Inflammatory macrophage treated with lipopolysaccharide for 1 hour (primary cell): ENCODE results near the gene REEP2.

ENCODE experiments used
- DNase-seq, 2 donors: peaks; one replicate each; pipeline ENCODE4 v3.0.0-alpha.2; 2020 to 2022

The REEP2 gene

GRCh38 chr5:138448481-138449398 is 9.9 kb downstream of the REEP2 start:
- no peak for DNase-seq

DNA sequence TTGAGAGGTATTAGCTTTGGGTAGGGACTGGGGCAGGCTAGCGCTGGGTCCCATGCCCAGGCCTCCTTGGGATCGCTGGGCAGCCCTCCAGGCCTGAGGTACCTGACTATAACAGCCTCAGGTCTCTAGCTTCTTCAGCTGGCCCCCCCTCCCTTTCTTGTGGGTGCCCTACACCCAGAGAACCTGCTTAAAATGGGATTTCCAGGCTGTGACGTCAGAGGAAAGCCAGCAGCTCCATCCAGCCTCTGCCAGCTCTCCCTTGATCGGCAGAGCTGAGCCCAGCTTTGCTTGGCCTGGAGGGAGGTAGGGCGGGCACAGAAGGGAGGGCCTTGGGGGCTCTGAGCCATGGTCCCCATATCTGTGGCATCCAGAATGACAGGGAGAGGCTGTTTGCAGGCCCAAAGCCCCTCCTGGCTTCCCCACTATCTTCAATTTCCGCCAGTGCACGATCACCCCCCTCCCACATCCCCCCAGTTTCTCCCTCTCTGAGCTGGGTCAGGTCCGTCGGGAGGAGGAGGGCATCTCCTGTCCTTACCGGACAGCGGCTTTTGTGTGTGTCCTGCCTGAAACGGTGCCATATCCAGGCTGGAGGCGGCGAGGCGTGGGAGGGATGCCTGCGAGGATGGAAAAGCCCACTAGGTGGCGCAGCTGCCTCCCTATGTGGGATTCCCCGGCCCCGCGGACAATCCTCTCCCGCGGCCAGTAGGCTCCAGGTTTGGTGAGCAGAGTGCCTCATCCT is 10.8 kb downstream of the REEP2 start:
- DNase-seq = peak; percentile 74 to 97

DNA sequence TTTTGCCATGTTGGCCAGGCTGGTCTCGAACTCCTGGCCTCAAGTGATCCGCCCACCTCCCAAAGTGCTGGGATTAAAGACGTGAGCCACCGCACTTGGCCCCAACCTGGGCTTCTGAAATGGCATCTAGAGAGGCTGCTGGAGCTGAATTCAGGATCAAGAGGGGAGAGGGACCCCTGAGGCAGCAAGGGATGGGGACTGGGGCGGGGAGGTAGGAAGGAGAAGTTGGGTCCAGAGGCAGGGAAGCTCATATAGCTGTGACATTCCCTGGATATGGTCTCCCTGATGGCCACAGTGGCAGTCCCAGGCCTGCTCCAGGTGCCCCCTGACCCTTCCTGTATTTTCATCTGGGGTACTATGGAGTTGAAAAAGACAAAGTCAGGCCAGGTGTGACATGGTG is 12.1 kb downstream of the REEP2 start:
- DNase-seq = no peak

GRCh38 chr5:138452720-138453119 is 13.9 kb downstream of the REEP2 start:
- DNase-seq = no peak

DNA sequence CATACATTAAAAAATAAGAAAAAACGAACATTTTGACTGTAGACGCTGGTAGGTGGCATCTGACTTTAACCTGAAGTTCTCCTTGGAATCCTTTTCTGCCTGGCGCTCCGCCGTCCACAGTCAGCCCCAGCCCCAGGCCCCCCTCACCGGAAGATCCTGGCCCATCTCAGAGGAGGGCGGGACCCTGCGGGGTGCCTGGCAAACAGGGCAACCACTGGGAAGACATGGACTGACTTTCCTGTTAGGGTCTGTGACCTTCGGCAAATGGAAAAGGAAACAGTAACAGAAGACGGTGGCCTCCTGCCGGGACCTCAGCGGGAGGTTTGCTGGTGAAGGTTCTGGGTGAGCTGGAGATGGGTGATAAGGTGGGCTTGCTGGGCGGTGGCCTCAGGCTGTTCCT is 14.7 kb downstream of the REEP2 start:
- no peak for DNase-seq

DNA sequence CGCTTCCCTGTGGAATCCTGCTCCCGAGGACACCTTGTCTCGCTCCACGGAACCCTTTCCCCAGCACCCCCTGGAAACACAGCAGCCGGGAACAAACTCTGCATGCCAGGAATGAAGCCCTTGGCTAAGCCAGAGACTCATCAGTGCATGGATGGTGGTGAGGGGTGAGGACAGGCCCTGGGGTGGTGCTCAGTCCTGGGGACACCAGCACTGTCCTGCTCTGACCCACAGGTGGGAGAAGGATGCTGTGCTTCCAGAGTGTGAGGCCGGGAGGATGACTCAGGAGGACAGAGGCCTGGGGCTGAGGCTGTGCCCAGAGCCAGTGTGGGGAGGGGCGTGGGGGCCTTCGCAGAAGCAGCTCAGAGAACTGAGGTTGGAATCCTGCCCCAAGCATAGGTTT is 15.3 kb downstream of the REEP2 start:
- no peak for DNase-seq

DNA sequence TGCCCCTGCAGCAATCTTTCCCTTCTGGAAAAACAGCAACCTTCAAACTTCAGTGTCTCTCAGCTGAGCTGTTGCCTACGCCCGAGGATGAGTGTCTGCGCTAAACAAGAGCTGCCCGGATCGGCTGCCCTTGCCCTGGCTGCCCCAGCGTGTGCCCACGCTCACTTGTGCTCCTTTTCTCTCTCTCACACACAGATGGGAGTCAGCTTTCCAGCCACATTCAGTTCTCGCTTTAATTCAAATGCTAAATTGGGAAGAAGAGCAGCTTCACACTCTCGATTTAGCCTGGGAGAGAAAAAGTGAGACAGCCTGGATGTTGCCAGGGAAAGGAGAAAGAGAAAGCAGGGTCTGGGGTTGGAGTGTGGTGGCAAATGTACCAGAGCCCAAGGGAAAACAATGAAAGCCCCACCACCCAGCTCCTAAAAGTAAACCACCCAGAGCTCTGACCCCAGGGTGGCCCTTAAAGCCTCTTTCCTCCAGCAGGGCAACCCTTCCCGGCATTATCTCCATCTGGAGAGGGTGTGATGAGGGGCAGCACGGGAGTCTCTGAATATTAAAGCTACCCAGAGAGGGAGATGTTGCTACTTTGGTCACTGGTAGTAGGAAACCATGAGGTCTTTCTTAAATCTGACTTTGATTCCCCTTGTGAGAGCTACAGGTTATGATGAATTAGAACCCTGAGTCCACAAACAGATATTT is 16.5 kb downstream of the REEP2 start:
- no peak for DNase-seq

- DNase-seq = no peak
These were observed 18.8 kb downstream of the REEP2 start for GRCh38 chr5:138457531-138458275.

DNA sequence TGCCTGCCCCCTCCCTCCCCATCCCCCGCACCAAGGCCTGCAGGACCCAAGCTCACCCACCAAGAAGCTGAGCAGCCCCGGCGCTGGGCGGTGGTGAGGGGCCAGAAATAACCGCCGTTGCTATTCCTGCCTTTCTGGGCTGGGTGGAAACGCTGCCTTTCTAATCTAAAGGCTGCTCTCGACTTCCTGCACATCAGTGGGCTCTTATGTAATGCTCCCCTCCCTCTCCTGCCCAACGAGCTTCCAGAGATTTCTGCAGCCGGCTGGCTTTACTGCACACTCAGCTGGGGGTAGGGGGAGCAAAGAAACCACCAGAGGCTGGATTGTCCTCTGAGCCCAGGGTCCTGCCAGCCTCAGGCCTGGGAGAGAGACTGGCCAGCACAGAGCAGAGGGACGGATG is 19.5 kb downstream of the REEP2 start:
- DNase-seq = no peak

DNA sequence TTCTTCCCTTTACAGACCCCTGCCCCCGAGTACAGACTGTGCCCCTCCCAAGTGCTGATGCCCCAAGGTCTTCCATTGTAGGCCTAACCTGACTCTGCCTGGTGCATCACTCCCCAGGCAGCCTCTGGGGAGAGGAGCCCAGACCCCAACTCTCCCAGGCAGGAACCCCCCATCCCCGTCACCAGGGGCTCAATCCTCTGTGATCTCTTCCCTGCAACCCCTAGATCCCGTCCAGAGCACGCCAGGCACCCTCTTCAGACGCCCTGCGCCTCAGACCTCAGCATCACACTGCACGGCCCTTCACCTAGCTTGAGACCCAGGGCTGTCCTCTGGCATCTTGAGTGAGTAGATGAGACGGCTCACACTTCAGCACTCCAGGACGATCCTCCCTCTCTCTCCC is 20.0 kb downstream of the REEP2 start:
- no peak for DNase-seq

GRCh38 chr5:138459311-138459933 is 20.6 kb downstream of the REEP2 start:
- no peak for DNase-seq

DNA sequence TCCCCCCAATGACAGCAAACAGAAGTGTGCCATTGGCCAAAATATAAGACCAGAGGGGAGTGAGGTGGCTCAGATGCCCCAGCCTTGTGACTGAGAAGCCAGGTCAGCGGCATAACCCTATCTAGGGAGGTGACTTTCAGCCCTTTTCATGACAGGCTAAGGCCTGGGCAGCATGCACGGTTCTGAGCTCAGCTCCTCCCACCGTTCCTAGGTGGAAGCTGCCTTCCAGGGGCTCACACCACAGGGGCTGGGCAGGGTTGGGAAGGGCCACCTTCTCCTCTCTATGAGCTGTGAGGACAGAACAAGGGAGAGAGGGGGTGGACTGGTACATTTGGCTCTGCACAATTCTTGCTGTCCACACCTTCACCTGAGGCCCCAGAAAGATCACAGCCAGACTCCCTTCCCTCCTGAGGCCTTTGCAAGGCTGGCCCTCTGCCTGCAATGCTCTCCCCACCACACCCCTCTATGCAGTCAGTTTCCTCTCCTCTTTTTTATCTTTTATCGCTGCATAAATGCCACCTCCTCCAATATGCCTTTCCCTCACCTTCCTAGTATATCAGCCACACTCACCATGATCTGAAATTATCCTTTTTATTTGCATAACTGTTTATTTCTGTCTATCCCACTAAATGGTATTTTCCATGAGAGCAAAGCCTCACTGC is 21.3 kb downstream of the REEP2 start:
- no peak for DNase-seq

- DNase-seq = peak; percentile 62 to 89
These were observed 22.7 kb downstream of the REEP2 start for GRCh38 chr5:138461343-138462125.

- DNase-seq = no peak
These were observed 24.7 kb downstream of the REEP2 start for GRCh38 chr5:138463419-138464007.

DNA sequence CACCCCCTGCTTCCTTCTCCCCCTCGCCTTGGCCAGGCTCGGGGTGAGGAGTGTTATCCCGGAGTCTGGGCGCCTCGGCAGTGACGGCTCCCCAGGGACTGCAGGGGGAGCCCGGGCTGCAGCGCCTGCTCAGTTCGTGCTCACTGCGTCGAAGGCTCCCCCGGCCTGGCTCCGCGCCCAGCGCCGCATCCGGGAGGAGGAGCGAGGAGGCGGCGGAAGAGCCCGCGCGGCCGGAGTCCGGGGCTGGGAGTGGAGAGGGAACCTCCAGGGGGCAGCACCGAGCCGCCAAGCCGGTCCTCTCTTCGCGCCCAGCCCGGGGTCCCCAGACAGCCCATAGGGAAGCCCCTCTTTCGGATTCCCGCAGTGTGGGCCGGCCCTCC is 25.1 kb downstream of the REEP2 start:
- DNase-seq = peak; percentile 90 to 97

- peak; percentile 98 to 99 for DNase-seq
These were observed 25.8 kb downstream of the REEP2 start for GRCh38 chr5:138464388-138465260.

DNA sequence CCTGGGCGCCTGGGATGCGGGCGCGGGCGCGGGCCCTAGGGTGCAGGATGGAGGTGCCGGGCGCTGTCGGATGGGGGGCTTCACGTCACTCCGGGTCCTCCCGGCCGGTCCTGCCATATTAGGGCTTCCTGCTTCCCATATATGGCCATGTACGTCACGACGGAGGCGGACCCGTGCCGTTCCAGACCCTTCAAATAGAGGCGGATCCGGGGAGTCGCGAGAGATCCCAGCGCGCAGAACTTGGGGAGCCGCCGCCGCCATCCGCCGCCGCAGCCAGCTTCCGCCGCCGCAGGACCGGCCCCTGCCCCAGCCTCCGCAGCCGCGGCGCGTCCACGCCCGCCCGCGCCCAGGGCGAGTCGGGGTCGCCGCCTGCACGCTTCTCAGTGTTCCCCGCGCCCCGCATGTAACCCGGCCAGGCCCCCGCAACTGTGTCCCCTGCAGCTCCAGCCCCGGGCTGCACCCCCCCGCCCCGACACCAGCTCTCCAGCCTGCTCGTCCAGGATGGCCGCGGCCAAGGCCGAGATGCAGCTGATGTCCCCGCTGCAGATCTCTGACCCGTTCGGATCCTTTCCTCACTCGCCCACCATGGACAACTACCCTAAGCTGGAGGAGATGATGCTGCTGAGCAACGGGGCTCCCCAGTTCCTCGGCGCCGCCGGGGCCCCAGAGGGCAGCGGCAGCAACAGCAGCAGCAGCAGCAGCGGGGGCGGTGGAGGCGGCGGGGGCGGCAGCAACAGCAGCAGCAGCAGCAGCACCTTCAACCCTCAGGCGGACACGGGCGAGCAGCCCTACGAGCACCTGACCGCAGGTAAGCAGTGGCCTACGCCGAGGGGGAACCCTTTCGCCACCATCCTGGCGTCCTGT is 26.6 kb downstream of the REEP2 start, which contains the start of gene EGR1:
TSS of gene EGR1 (plus strand) at position 219 of the 864 bp plus-strand sequence. CDS start at position 502, 283 bp downstream.
- DNase-seq = peak; percentile 89 to 99
